ENCODE measurements around the gene MYO5A.

MYO5A gene

DNA sequence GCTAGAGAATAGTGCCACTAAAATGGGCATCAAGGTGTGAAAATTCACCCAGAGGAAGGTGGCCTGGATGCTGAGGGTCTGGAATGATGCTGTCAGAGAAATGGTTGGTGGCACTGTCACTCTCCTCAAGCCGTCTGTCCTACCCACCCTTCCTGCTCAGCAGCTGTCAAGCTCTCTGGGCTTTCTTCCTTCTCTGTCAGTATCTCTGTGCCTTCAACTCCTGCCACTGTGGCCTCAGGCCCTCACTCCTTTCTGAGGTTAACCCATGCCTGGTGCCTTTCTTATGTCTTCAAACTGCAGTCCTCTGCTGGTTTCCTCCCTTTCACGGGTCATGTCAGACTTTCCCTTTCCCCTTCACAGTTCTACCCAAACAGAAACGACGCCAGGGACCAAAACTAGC, 237.5 kb downstream of the MYO5A start:
- Histone ChIP-seq H3K4me2 (ENCODE audit: low read length) (no peak overlapping the region), H3K4me3 (ENCODE audit: low read depth, low read length) (no peak overlapping the region), H3K79me2 (no peaks in the 10 kb centered on the region), H3K9ac (no peak overlapping the region), H3K27ac (no peak overlapping the region), H3K27me3 (ENCODE audit: control insufficient read depth, insufficient read depth, low read length) (no peaks in the 10 kb centered on the region), H2AFZ (no peak overlapping the region), H3K9me3 (ENCODE audit: control insufficient read depth, low read length) (no peaks in the 10 kb centered on the region), H3K4me1 (peaks cover 2% of the 10 kb centered on the region), H3K36me3 (ENCODE audit: control insufficient read depth, insufficient read depth, low read length) (no peaks in the 10 kb centered on the region)
- TF ChIP-seq, protein P1, sequence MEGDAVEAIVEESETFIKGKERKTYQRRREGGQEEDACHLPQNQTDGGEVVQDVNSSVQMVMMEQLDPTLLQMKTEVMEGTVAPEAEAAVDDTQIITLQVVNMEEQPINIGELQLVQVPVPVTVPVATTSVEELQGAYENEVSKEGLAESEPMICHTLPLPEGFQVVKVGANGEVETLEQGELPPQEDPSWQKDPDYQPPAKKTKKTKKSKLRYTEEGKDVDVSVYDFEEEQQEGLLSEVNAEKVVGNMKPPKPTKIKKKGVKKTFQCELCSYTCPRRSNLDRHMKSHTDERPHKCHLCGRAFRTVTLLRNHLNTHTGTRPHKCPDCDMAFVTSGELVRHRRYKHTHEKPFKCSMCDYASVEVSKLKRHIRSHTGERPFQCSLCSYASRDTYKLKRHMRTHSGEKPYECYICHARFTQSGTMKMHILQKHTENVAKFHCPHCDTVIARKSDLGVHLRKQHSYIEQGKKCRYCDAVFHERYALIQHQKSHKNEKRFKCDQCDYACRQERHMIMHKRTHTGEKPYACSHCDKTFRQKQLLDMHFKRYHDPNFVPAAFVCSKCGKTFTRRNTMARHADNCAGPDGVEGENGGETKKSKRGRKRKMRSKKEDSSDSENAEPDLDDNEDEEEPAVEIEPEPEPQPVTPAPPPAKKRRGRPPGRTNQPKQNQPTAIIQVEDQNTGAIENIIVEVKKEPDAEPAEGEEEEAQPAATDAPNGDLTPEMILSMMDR (IDR thresholded peaks at IDR 0.05): no peak

DNA sequence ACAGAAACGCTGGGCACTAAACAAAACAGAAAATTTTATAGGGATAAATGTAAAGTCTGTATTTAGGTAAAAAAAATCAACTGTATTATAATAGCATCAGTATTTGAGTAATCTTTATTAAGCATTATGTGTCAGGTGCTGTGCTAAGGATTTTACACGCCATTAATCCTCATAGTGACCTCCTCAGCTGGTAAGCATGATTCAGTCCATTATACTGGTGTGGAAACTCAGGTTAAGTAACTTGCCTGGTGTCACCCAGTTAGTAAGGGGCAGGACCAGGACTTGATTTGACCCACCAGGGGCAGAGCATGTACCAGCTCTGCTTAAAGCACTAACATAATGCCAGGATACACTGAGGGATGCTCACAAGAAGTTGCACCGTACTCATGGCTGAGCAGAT, 237.9 kb downstream of the MYO5A start:
- no peak overlapping the region for H3K4me2 ChIP-seq (ENCODE audit: low read length)
- H3K4me3 ChIP-seq (ENCODE audit: low read depth, low read length): no peak overlapping the region
- H3K9me3 ChIP-seq (ENCODE audit: control insufficient read depth, low read length): no peaks in the 10 kb centered on the region
- no peaks in the 10 kb centered on the region for H3K79me2 ChIP-seq
- H2AFZ ChIP-seq: no peak overlapping the region
- peaks cover 2% of the 10 kb centered on the region for H3K4me1 ChIP-seq
- H3K9ac ChIP-seq: no peak overlapping the region
- H3K27me3 ChIP-seq (ENCODE audit: control insufficient read depth, insufficient read depth, low read length): no peaks in the 10 kb centered on the region
- no peaks in the 10 kb centered on the region for H3K36me3 ChIP-seq (ENCODE audit: control insufficient read depth, insufficient read depth, low read length)
- TF ChIP-seq, protein P1 (IDR thresholded peaks at IDR 0.05): no peak
- no peak overlapping the region for H3K27ac ChIP-seq

DNA sequence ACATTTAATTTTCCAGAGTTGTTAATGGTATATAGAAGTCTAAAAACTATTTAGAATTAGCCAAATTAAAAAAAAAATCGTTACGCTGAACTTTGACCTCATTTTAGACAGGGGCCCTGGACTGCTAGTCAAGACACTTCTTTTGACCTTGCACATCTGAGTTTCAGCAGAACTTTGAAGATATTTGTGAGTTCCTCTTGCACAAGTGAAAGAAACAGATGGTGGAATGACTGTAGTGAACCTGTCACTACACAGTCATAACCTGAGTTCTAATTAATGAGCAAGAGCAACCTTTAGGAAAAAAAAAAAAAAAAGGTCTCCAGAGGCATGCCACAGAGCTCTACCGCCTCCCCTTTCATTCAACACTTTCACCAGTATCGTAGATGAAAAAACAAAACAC, 238.4 kb downstream of the MYO5A start:
- Histone ChIP-seq H3K9me3 (ENCODE audit: control insufficient read depth, low read length) (no peaks in the 10 kb centered on the region), H3K4me2 (ENCODE audit: low read length) (no peak overlapping the region), H3K9ac (no peak overlapping the region), H3K79me2 (no peaks in the 10 kb centered on the region), H2AFZ (no peak overlapping the region), H3K4me3 (ENCODE audit: low read depth, low read length) (no peak overlapping the region), H3K27me3 (ENCODE audit: control insufficient read depth, insufficient read depth, low read length) (no peaks in the 10 kb centered on the region), H3K4me1 (peaks cover 2% of the 10 kb centered on the region), H3K27ac (no peak overlapping the region), H3K36me3 (ENCODE audit: control insufficient read depth, insufficient read depth, low read length) (no peaks in the 10 kb centered on the region)
- TF ChIP-seq, protein P1 (IDR thresholded peaks at IDR 0.05): no peak

DNA sequence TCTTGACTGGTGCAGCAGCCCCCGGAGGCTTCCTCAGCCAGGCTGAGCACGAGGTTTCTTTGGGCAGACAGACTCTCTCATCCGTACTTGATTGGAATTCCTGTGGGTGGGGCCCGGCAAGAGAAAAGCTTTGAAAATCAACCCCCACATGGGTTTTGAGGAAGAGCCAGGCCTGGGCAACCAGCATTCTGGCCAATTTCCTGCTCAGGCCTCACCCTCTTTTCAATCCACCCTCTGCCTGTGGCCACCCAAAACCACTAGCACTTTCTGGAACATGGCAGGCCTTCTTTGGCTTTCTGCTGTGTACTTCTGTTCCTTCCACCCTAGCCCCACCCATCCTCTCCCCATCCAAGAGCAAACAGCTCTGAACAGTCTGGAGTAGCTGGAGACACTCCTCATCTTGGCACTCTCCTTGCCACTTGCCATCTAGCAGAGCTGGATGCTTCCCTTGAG, 239.0 kb downstream of the MYO5A start:
- no peaks in the 10 kb centered on the region for H3K79me2 ChIP-seq
- no peak overlapping the region for H3K4me2 ChIP-seq (ENCODE audit: low read length)
- no peak overlapping the region for H3K27ac ChIP-seq
- no peak overlapping the region for H3K9ac ChIP-seq
- H3K27me3 ChIP-seq (ENCODE audit: control insufficient read depth, insufficient read depth, low read length): no peaks in the 10 kb centered on the region
- peaks cover 2% of the 10 kb centered on the region for H3K4me1 ChIP-seq
- TF ChIP-seq, protein P1 (IDR thresholded peaks at IDR 0.05): no peak
- H2AFZ ChIP-seq: no peak overlapping the region
- H3K9me3 ChIP-seq (ENCODE audit: control insufficient read depth, low read length): no peaks in the 10 kb centered on the region
- no peak overlapping the region for H3K4me3 ChIP-seq (ENCODE audit: low read depth, low read length)
- no peaks in the 10 kb centered on the region for H3K36me3 ChIP-seq (ENCODE audit: control insufficient read depth, insufficient read depth, low read length)

DNA sequence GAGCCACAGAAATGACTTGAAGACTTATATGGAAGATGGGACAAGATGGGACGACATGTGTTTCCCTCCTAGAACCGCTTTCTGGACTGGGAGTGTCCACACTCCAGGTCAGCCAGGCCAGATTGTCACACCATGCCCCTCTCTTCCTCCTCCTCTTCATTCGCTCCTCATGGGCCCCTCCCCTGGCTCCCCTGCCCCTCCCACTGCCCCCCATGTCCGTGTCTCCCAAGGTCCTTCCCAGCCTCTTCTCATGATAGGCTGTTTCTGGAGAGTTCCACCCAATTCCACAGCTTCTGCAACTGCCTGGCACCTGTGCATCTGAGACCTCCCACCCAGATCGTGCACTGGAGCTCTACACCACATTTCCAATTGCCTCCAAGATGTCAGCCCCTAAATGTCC, 239.7 kb downstream of the MYO5A start:
- Histone ChIP-seq H3K36me3 (ENCODE audit: control insufficient read depth, insufficient read depth, low read length) (no peaks in the 10 kb centered on the region), H3K4me3 (ENCODE audit: low read depth, low read length) (no peak overlapping the region), H3K9ac (no peak overlapping the region), H3K9me3 (ENCODE audit: control insufficient read depth, low read length) (no peaks in the 10 kb centered on the region), H3K27ac (no peak overlapping the region), H3K4me1 (peaks cover 4% of the 10 kb centered on the region), H2AFZ (no peak overlapping the region), H3K79me2 (no peaks in the 10 kb centered on the region), H3K27me3 (ENCODE audit: control insufficient read depth, insufficient read depth, low read length) (no peaks in the 10 kb centered on the region), H3K4me2 (ENCODE audit: low read length) (no peak overlapping the region)
- TF ChIP-seq, protein P1 (IDR thresholded peaks at IDR 0.05): no peak

Data from parathyroid adenoma (tissue), 2 donors.